OCI-LY1 (cell line): Measurements from ENCODE around the gene NAA11.

Experiments used
- H2AFZ ChIP-seq: fragments of 200-600 bp; sonication (generic), shearing (Covaris generic); 2 replicates; pipeline ENCODE4 v1.6.0; 2014; ENCODE audit warnings: antibody characterized with exemption, mild to moderate bottlenecking, low read length
- H3F3A ChIP-seq: fragments of 200-600 bp; sonication (generic), shearing (Covaris generic); 2 replicates; pipeline ENCODE4 v1.6.0; 2014; ENCODE audit warnings: mild to moderate bottlenecking, antibody characterized with exemption, low read length, moderate library complexity; ENCODE audit not compliant: insufficient read depth
- H3K27ac ChIP-seq: fragments of 200-600 bp; sonication (generic); 2 replicates; pipeline ENCODE4 v1.5.1; 2014; ENCODE audit warnings: low read length, mixed run types, mild to moderate bottlenecking, low read depth; ENCODE audit not compliant: poor library complexity, severe bottlenecking
- H3K27me3 ChIP-seq: fragments of 200-600 bp; sonication (generic); 2 replicates; pipeline ENCODE4 v1.6.0; 2014; ENCODE audit warnings: antibody characterized with exemption, mild to moderate bottlenecking, low read length, moderate library complexity; ENCODE audit not compliant: insufficient read depth
- H3K36me3 ChIP-seq: fragments of 200-600 bp; sonication (generic); 2 replicates; pipeline ENCODE4 v1.6.1; 2014; ENCODE audit warnings: mild to moderate bottlenecking, antibody characterized with exemption, low read length, moderate library complexity, mixed read lengths; ENCODE audit not compliant: insufficient read depth
- H3K4me1 ChIP-seq: fragments of 200-600 bp; sonication (generic); 2 replicates; pipeline ENCODE4 v1.5.1; 2014; ENCODE audit warnings: mild to moderate bottlenecking, low read length, moderate library complexity; ENCODE audit not compliant: insufficient read depth, severe bottlenecking
- H3K4me2 ChIP-seq: fragments of 200-600 bp; sonication (generic), shearing (Covaris generic); 2 replicates; pipeline ENCODE4 v1.6.1; 2014; ENCODE audit warnings: low read length
- H3K4me3 ChIP-seq: fragments of 200-600 bp; sonication (generic); 2 replicates; pipeline ENCODE4 v1.5.1; 2014; ENCODE audit warnings: low read length, low read depth, mild to moderate bottlenecking, mixed read lengths; ENCODE audit not compliant: poor library complexity, severe bottlenecking
- H3K79me2 ChIP-seq: fragments of 200-600 bp; shearing (Covaris generic); 2 replicates; pipeline ENCODE4 v1.6.1; 2016; ENCODE audit warnings: mixed run types, low read length, mixed read lengths; ENCODE audit not compliant: insufficient read depth
- H3K9ac ChIP-seq: fragments of 200-600 bp; sonication (generic), shearing (Covaris generic); 2 replicates; pipeline ENCODE4 v1.6.1; 2014; ENCODE audit warnings: mild to moderate bottlenecking, low read length, mixed read lengths
- H3K9me2 ChIP-seq: fragments of 200-600 bp; sonication (generic), shearing (Covaris generic); 2 replicates; pipeline ENCODE4 v1.6.1; 2014; ENCODE audit warnings: low read depth, mild to moderate bottlenecking, low read length, mixed read lengths
- H3K9me3 ChIP-seq: fragments of 200-600 bp; shearing (Covaris generic); 2 replicates; pipeline ENCODE4 v1.6.1; 2014; ENCODE audit warnings: low read length, mixed read lengths
- H4K20me1 ChIP-seq: fragments of 200-600 bp; sonication (generic), shearing (Covaris generic); 2 replicates; pipeline ENCODE4 v1.6.0; 2016; ENCODE audit warnings: mild to moderate bottlenecking, low read length; ENCODE audit not compliant: insufficient read depth
- CTCF ChIP-seq: fragments of 200-600 bp; sonication (generic), shearing (Covaris generic); IDR thresholded peaks from 2 replicates; pipeline ENCODE4 v1.5.1; 2017; ENCODE audit warnings: mild to moderate bottlenecking, antibody characterized with exemption, low read length, moderate library complexity, mixed read lengths
- EZH2 ChIP-seq: fragments of 200-600 bp; sonication (generic), shearing (Covaris generic); IDR thresholded peaks from 2 replicates; pipeline ENCODE4 v1.8.0; 2017; ENCODE audit warnings: borderline replicate concordance, mixed run types, mild to moderate bottlenecking, antibody characterized with exemption, low read length, moderate library complexity, mixed read lengths

Gene NAA11

GRCh38 chr4:79334341-79334740 lies 8.5 kb upstream of the NAA11 start:
- Histone ChIP-seq H3K36me3 (no peaks in the 10 kb centered on the region), H3K79me2 (no peaks in the 10 kb centered on the region), H3K27ac (no peak overlapping the region), H4K20me1 (no peaks in the 10 kb centered on the region), H3F3A (no peaks in the 10 kb centered on the region), H3K9me2 (no peaks in the 10 kb centered on the region), H3K4me2 (no peak overlapping the region), H3K9me3 (no peaks in the 10 kb centered on the region), H2AFZ (no peak overlapping the region), H3K4me3 (no peak overlapping the region), H3K27me3 (no peaks in the 10 kb centered on the region), H3K9ac (no peak overlapping the region), H3K4me1 (no peaks in the 10 kb centered on the region)
- TF ChIP-seq CTCF (no peak), EZH2 (no peak)

GRCh38 chr4:79331126-79331876 lies 5.4 kb upstream of the NAA11 start:
- no peak overlapping the region for H3K9ac ChIP-seq
- H3K9me3 ChIP-seq = no peaks in the 10 kb centered on the region
- no peaks in the 10 kb centered on the region for H3K9me2 ChIP-seq
- TF ChIP-seq EZH2 (no peak), CTCF (no peak)
- H3K36me3 ChIP-seq = no peaks in the 10 kb centered on the region
- H3K27ac ChIP-seq = no peak overlapping the region
- no peak overlapping the region for H3K4me3 ChIP-seq
- H2AFZ ChIP-seq = no peak overlapping the region
- no peaks in the 10 kb centered on the region for H3F3A ChIP-seq
- H4K20me1 ChIP-seq = no peaks in the 10 kb centered on the region
- H3K4me1 ChIP-seq = no peaks in the 10 kb centered on the region
- H3K79me2 ChIP-seq = no peaks in the 10 kb centered on the region
- H3K27me3 ChIP-seq = no peaks in the 10 kb centered on the region
- no peak overlapping the region for H3K4me2 ChIP-seq

- Histone ChIP-seq H2AFZ (no peak overlapping the region), H3K4me2 (no peak overlapping the region), H3K4me1 (no peaks in the 10 kb centered on the region), H3K9me2 (no peaks in the 10 kb centered on the region), H3K79me2 (no peaks in the 10 kb centered on the region), H3K9ac (no peak overlapping the region), H3K4me3 (no peak overlapping the region), H3K27me3 (no peaks in the 10 kb centered on the region), H4K20me1 (no peaks in the 10 kb centered on the region), H3K9me3 (no peaks in the 10 kb centered on the region), H3K36me3 (no peaks in the 10 kb centered on the region), H3F3A (no peaks in the 10 kb centered on the region), H3K27ac (no peak overlapping the region)
- TF ChIP-seq EZH2 (no peak), CTCF (no peak)
Observed at GRCh38 chr4:79330720-79331119, 4.9 kb upstream of the NAA11 start.
